Heart left ventricle (tissue), 16 donors: ENCODE data around the gene CFAP58. TPM values are rescaled to one million over a fixed set of nuclear protein-coding genes. Genes with fewer than 3 reads are reported as not detected.

Experiments
- ATAC-seq, 4 donors: fragments of 200-7000 bp; cut with Tn5 transposase; one replicate each; pipeline ENCODE4 v1.9.1; 2020 to 2022; ENCODE audit warnings: moderate library complexity in 4 of 4, mild to moderate bottlenecking in 3 of 4, moderate number of reproducible peaks in 1 of 4
- DNase-seq, 5 donors: peaks; one replicate each; pipeline ENCODE4 v3.0.0-alpha.2; 2020
- H3K27ac ChIP-seq, 12 donors: fragments of 200-600 bp; sonication (generic) in 4 of 12; one replicate each; pipeline versions ENCODE4 v1.5.0 to v1.8.0; 2016 to 2022; ENCODE audit warnings: mild to moderate bottlenecking in 2 of 12
- H3K27me3 ChIP-seq, 9 donors: fragments of 200-600 bp; sonication (generic) in 2 of 9; one replicate each; pipeline versions ENCODE4 v1.5.1 to v1.8.0; 2016 to 2022; ENCODE audit warnings: mild to moderate bottlenecking in 3 of 9
- H3K36me3 ChIP-seq, 9 donors: fragments of 200-600 bp; sonication (generic) in 2 of 9; one replicate each; pipeline versions ENCODE4 v1.5.0 to v1.8.0; 2018 to 2022; ENCODE audit warnings: mild to moderate bottlenecking in 2 of 9
- H3K4me1 ChIP-seq, 12 donors: fragments of 200-600 bp; sonication (generic) in 4 of 12; one replicate each; pipeline versions ENCODE4 v1.5.0 to v1.8.0; 2016 to 2022; ENCODE audit warnings: mild to moderate bottlenecking in 3 of 12
- H3K4me3 ChIP-seq, 12 donors: fragments of 200-600 bp; sonication (generic) in 4 of 12; one replicate each; pipeline versions ENCODE4 v1.5.0 to v1.8.0; 2017 to 2022; ENCODE audit warnings: mild to moderate bottlenecking in 9 of 12, moderate library complexity in 4 of 12
- H3K9me3 ChIP-seq, 12 donors: fragments of 200-600 bp; sonication (generic) in 4 of 12; one replicate each; pipeline versions ENCODE4 v1.5.0 to v1.8.0; 2016 to 2022; ENCODE audit warnings: mild to moderate bottlenecking in 1 of 12
- POLR2A ChIP-seq, 2 donors: fragments of 450-650 bp; IDR thresholded peaks; one replicate each; pipeline ENCODE4 v1.6.1; 2017; ENCODE audit warnings: antibody characterized with exemption in 2 of 2, mild to moderate bottlenecking in 2 of 2, moderate library complexity in 2 of 2
- WGBS, 4 donors: extraction: QIAGEN DNeasy Blood & Tissue Kit in 2 of 4; methylation state at CpG; one replicate each; pipeline versions ENCODE4 v1.1.5 to v1.1.7; 2013 to 2018; 5-methylcytosine and 5-hydroxymethylcytosine counted together
- intact Hi-C, 10 donors: fragments of 100-400 bp; cut with DNase I; formaldehyde crosslinking; loops; one replicate each; pipeline versions ENCODE4 v1.11.1 to v1.14.2; 2022
- polyA plus RNA-seq, 2 donors: library from polyadenylated mRNA; stranded (reverse); fragments of 200-250 nt; gene quantifications; one replicate each; pipeline ENCODE4 v1.2.3, GENCODE V29; 2013
- total RNA-seq, 9 donors: library from RNA; depleted of rRNA in 2 of 9; stranded (reverse); fragments of >200 nt in 2 of 9; fragmentation: NEBNext Ultra II Directional in 3 of 9; extraction: Animal tissue kit (Norgen Biotek cat#: 25700) in 3 of 9; gene quantifications; one replicate each; pipeline versions ENCODE4 v1.1.0 to v1.2.4, GENCODE V29; 2016 to 2023
- TF ChIP-seq, protein P1 (sequence below), 12 donors: fragments of 200-600 bp; sonication (generic) in 4 of 12; IDR thresholded peaks; one replicate each; pipeline versions ENCODE4 v1.5.0 to v1.8.0; 2018 to 2022; ENCODE audit warnings: antibody characterized with exemption in 12 of 12, mild to moderate bottlenecking in 5 of 12
- donor health status: ischemic (EF 13 %, LVEDD 7.1; RV severe dilation, severe dysfunction).
- donor health status: healthy with polysubstance abuse.
- donor health status: DM: no; HTN: yes; CAD: no.
- donor health status: DM: no; HTN: no; CAD: no.
- donor health status: ischemic (EF 25% LVEDD 6.9; RV normal size, moderate dysfunction).
- donor health status: ischemic (EF 25% LVEDD 5.7; RV mildly dilated, moderate dysfunction).
- donor health status: healthy.
- donor health status: DM: yes; HTN: yes; CAD: no.
- donor health status: ischemic (EF 35%, LVEDD 5.7; RV mildly dilated, moderate dysfunction).
- donor health status: nonischemic (EF 11% LVEDD 7.7; RV severe dilation, severe dysfunction).
- donor health status: DM: yes; HTN: yes; CAD: no.
- donor health status: PGD.
- donor health status: ischemic (EF 29% LVEDD 5.4; RV normal size, mild dysfunction).
- donor health status: nonischemic (EF 23%, LVEDD 6.1; RV moderate dilation, normal function).

Gene CFAP58
- total and polyA plus RNA-seq, 11 donors, result 0.62 to 4.9 (median 3.1) TPM

GRCh38 chr10:104391150-104391968 is 37.7 kb downstream of the CFAP58 start:
- intact Hi-C loops, result no loop called here
- Histone ChIP-seq H3K27ac (no peak overlapping the region), H3K4me1 (peaks cover 0 to 6% (median 0%) of the 10 kb centered on the region in 12 donors), H3K36me3 (no peaks in the 10 kb centered on the region), H3K27me3 (peaks cover 0 to 3% (median 0%) of the 10 kb centered on the region in 9 donors), H3K9me3 (no peaks in the 10 kb centered on the region), H3K4me3 (no peak overlapping the region)
- 68 to 75% (median 72%) methylated on average over 8 of the region's 8 CpGs for WGBS, 4 donors
- DNase-seq (no peak), ATAC-seq (no peak)
- TF ChIP-seq, protein P1, sequence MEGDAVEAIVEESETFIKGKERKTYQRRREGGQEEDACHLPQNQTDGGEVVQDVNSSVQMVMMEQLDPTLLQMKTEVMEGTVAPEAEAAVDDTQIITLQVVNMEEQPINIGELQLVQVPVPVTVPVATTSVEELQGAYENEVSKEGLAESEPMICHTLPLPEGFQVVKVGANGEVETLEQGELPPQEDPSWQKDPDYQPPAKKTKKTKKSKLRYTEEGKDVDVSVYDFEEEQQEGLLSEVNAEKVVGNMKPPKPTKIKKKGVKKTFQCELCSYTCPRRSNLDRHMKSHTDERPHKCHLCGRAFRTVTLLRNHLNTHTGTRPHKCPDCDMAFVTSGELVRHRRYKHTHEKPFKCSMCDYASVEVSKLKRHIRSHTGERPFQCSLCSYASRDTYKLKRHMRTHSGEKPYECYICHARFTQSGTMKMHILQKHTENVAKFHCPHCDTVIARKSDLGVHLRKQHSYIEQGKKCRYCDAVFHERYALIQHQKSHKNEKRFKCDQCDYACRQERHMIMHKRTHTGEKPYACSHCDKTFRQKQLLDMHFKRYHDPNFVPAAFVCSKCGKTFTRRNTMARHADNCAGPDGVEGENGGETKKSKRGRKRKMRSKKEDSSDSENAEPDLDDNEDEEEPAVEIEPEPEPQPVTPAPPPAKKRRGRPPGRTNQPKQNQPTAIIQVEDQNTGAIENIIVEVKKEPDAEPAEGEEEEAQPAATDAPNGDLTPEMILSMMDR (IDR thresholded peaks at IDR 0.05), result no peak
- TF ChIP-seq POLR2A (IDR thresholded peaks at IDR 0.05), result no peak

DNA sequence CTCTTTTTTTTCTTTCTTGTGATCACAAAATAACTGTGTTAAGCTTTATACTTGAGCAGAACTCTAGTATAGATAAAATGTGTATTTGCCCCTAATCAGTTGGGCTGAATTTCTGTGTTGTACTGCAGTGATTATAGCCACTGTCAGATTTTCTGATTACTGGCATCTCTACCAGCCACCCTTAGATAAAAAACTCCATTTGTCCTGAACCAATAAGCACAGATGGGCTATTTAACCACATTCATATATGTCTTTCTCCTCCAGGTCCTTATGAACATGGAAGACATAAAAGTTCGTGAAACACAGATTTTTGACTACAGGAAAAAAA is 38.3 kb downstream of the CFAP58 start:
- H3K9me3 ChIP-seq, result no peaks in the 10 kb centered on the region
- intact Hi-C loops, result no loop called here
- peaks cover 0 to 3% (median 0%) of the 10 kb centered on the region in 9 donors for H3K27me3 ChIP-seq
- H3K4me3 ChIP-seq, result no peak overlapping the region
- no peak overlapping the region for H3K27ac ChIP-seq
- DNase-seq (no peak), ATAC-seq (no peak)
- peaks cover 0 to 6% (median 0%) of the 10 kb centered on the region in 12 donors for H3K4me1 ChIP-seq
- TF ChIP-seq, protein P1 (IDR thresholded peaks at IDR 0.05), result no peak
- no peak for TF ChIP-seq POLR2A (IDR thresholded peaks at IDR 0.05)
- WGBS, 4 donors, result 63 to 86% (median 77%) methylated on average over 1 of the region's 1 CpG
- no peaks in the 10 kb centered on the region for H3K36me3 ChIP-seq

DNA sequence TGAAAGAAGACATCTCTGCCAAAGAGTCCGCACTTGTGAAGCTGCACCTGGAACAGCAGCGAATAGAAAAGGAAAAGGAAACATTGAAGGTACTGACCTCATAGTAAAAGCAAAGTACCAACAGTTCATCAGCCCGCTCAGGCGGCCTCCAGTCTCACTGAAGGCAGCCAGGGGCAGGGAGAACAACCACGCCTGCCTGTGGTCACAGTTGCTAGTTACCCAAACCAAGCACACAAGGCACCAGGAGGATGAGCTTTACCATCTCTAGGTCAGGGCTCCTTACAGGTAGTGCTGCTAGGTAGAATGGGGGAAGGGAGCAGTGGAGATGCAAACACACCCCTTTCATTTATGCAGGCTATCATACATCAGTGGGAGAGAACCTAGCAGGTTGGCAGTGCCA is 39.8 kb downstream of the CFAP58 start:
- Histone ChIP-seq H3K36me3 (no peaks in the 10 kb centered on the region), H3K4me3 (no peak overlapping the region), H3K9me3 (no peaks in the 10 kb centered on the region), H3K4me1 (peaks cover 0 to 6% (median 0%) of the 10 kb centered on the region in 12 donors), H3K27ac (no peak overlapping the region), H3K27me3 (peaks cover 0 to 3% (median 0%) of the 10 kb centered on the region in 9 donors)
- ATAC-seq (no peak), DNase-seq (no peak)
- whole genome bisulfite sequencing, 4 donors, result 86 to 94% (median 92%) methylated on average over 5 of the region's 5 CpGs
- TF ChIP-seq POLR2A (IDR thresholded peaks at IDR 0.05), result no peak
- TF ChIP-seq, protein P1 (IDR thresholded peaks at IDR 0.05), result no peak
- intact Hi-C loops, result no loop called here

DNA sequence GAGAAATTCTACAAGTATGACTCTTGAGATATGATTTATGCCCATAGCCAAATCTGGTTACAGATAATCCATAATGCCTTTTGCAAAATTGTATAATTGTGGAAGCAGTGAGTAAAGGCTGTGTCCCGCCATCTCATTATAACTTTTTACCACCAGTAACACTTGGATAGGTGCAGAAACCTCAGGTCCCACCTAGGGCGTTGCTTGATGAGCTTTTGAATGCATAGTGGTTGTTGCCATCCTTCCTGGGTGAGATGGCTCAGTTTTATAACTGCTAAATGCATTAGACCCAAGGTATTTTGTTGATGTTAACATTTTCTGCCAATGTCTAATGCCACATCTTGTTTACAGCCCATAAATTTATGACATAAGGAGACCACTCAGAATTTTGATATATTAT is 42.9 kb downstream of the CFAP58 start:
- no peaks in the 10 kb centered on the region for H3K9me3 ChIP-seq
- no peaks in the 10 kb centered on the region for H3K36me3 ChIP-seq
- 59 to 80% (median 77%) methylated on average over 2 of the region's 2 CpGs for WGBS, 4 donors

More for the DNA sequence above, 42.9 kb downstream of the CFAP58 start:
- no peak for ATAC-seq
- Histone ChIP-seq H3K4me1 (no peaks in the 10 kb centered on the region), H3K27ac (no peak overlapping the region), H3K27me3 (peaks cover 0 to 3% (median 0%) of the 10 kb centered on the region in 9 donors), H3K4me3 (no peak overlapping the region)
- intact Hi-C loops, result no loop called here
- TF ChIP-seq POLR2A (IDR thresholded peaks at IDR 0.05), result no peak
- TF ChIP-seq, protein P1 (IDR thresholded peaks at IDR 0.05), result no peak
- DNase-seq, result no peak
